C4-2B (cell line): ENCODE data around the gene SUPT5H.

Experiments used
- H3K27ac ChIP-seq: fragments of 450-650 bp; 2 replicates; pipeline ENCODE4 v1.5.1; 2017
- ZFX ChIP-seq: fragments of 450-650 bp; IDR thresholded peaks from 2 replicates; pipeline ENCODE4 v1.6.1; 2017
- TF ChIP-seq, protein P1 (sequence below): fragments of 450-650 bp; conservative IDR thresholded peaks from 2 replicates; pipeline ENCODE4 v1.5.1; 2017; ENCODE audit warnings: mild to moderate bottlenecking

SUPT5H gene

DNA sequence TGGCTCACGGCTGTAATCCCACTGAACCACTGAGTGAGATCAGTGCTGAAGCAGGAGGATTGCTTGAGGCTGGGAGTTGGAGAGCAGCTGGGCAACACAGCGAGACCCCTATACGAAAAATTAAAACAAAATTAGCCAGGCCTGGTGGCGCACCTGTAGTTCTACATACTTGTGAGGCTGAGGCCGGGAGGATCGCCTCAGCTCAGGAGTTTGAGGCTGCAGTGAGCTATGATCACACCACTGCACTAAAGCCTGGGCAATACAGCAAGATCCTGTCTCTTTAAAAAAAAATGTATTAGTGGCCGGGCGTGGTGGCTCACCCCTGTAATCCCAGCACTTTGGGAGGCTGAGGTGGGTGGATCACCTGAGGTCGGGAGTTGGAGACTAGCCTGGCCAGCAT lies 63.2 kb downstream of the SUPT5H start:
- no peak for TF ChIP-seq ZFX
- TF ChIP-seq, protein P1, sequence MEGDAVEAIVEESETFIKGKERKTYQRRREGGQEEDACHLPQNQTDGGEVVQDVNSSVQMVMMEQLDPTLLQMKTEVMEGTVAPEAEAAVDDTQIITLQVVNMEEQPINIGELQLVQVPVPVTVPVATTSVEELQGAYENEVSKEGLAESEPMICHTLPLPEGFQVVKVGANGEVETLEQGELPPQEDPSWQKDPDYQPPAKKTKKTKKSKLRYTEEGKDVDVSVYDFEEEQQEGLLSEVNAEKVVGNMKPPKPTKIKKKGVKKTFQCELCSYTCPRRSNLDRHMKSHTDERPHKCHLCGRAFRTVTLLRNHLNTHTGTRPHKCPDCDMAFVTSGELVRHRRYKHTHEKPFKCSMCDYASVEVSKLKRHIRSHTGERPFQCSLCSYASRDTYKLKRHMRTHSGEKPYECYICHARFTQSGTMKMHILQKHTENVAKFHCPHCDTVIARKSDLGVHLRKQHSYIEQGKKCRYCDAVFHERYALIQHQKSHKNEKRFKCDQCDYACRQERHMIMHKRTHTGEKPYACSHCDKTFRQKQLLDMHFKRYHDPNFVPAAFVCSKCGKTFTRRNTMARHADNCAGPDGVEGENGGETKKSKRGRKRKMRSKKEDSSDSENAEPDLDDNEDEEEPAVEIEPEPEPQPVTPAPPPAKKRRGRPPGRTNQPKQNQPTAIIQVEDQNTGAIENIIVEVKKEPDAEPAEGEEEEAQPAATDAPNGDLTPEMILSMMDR = no peak
- no peak overlapping the region for H3K27ac ChIP-seq

DNA sequence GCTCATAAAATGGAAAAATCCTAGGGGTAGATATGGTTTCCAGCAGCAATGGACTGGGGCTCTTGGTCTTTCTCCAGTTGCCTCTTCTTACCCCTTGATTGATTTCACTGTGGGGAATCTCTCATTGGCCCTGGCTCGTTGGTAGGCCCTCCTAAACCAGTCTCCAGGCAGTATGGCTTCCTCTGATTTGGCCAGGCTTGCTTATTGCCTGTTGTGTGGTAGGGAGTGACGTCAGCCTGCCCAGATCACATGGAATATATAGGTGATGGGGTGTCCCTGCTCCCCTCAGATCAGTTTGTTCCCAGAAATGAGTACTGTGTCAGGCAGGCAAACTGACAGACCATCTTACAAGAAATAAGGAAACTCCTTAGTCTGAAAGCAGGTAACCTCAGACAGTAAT lies 63.9 kb downstream of the SUPT5H start:
- no peak for TF ChIP-seq ZFX
- TF ChIP-seq, protein P1 = no peak
- no peak overlapping the region for H3K27ac ChIP-seq

DNA sequence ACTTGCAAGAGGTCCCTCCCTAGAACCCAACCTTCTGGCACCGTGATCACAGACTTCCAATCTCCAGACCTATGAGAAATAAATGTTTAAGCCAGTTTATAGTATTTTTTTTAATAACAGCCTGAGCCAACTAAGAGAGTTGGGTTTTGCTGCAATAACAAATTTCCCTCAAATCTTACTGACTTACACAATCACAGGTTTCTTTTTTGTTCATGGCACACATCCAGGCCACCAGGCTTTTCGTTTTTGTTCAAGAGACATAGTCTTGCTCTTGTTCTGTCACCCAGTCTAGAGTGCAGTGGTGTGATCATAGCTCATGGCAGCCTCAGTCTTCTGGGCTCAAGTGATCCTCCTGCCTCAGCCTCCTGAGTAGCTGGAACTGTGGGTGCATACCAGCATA lies 67.6 kb downstream of the SUPT5H start:
- no peak overlapping the region for H3K27ac ChIP-seq
- TF ChIP-seq ZFX = no peak
- TF ChIP-seq, protein P1 = no peak

DNA sequence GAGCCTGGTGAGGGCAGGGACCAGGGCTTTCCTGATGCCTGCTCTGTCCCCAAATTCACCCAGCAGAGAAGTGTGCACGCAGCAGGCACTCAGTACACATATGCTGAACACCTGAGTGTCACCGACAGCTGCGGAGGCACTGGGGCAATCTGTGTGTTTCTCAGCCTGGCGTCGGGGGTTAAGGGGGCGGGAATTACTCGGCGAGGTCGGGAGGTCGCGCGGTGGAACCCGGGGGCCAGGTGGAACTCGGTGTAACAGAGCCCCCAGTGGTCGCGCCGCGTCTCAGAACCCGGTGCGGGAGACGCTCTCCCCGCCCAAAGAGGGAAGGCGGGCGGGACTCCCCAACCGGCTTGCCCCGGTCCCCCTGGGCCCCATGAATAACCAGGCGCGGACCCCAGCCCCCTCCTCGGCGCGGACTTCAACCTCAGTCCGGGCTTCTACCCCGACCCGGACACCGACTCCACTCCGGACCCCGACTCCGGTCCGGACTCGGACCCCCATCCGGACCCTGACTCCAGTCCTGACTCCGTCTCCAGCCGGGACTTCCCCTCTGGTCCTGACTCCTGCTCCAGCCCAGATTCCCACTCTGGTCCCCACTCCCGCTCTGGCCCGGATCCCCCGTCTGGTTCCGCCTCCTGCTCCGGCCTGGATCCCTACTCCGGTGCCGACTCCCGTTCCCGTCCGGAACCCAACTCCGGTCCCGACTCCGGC lies 69.6 kb downstream of the SUPT5H start, which contains the start of gene SELENOV:
TSS of gene SELENOV (plus strand) at position 300 of the 711 bp plus-strand sequence. CDS start at position 374, 74 bp downstream.
- TF ChIP-seq, protein P1 = no peak
- TF ChIP-seq ZFX = no peak
- H3K27ac ChIP-seq = no peak within 1 kb of the TSS

DNA sequence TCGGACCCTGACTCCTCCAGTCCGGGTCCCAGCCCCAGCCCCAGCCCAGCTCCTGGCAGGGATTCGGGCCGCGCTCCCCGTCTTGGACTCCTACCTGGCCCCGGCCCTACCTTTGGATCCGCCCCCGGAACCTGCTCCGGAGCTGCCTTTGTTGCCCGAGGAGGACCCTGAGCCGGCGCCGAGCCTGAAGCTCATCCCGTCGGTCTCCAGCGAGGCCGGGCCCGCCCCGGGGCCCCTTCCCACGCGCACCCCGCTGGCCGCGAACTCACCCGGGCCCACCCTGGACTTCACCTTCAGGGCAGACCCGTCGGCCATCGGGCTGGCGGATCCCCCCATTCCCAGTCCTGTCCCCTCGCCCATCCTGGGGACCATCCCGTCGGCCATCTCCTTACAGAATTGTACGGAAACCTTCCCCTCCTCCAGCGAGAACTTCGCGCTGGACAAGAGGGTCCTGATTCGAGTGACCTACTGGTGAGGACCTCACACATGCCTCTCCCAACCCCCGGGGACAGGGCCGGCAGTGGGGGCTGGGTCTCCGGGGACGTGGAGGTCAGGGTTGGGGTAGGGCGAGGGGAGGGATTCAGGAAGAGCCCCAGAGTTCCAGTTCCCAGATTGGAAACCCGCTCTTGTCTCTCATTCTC lies 70.3 kb downstream of the SUPT5H start:
- no peak for TF ChIP-seq ZFX
- TF ChIP-seq, protein P1 = no peak
- no peak overlapping the region for H3K27ac ChIP-seq

DNA sequence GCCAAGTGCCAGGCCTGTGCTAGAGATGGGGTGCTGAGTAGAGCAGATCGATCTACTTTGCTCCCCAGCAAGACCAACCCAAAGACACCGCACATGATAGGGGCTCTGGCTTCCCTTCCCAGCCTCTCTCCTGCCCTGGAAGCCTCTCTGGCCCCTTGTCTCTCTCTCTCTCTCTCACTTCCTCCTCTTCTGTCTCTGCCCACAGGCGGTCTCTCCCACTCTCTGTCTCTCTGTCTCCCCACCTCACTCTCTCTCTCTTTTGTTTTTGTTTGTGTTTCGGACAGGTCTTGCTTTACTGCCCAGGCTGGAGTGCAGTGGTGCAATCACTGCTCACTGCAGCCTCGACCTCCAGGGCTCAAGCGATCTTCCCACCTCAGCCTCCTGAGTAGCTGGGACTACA lies 70.9 kb downstream of the SUPT5H start:
- no peak overlapping the region for H3K27ac ChIP-seq
- TF ChIP-seq, protein P1 = no peak
- no peak for TF ChIP-seq ZFX

DNA sequence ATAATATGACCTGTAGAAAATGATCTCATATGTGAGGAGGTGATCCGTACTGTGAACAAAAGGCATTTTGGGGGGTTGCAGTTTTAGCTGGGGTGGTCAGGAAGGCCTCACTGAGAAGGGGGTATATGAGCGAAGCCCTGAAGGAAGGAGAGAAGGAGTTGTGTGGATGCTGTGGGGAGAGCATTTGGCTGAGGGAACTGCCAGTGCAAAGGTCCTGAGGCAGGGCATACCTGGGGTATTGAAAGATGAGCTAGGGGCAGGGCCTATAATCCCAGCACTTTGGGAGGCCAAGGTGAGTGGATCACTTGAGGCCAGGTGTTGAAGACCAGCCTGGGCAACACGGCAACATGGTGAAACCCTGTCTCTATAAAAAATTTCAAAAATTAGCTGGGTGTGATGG lies 72.0 kb downstream of the SUPT5H start:
- TF ChIP-seq ZFX = no peak
- TF ChIP-seq, protein P1 = no peak
- no peak overlapping the region for H3K27ac ChIP-seq
